Measurements from ENCODE around the gene INS.

Gene INS

DNA sequence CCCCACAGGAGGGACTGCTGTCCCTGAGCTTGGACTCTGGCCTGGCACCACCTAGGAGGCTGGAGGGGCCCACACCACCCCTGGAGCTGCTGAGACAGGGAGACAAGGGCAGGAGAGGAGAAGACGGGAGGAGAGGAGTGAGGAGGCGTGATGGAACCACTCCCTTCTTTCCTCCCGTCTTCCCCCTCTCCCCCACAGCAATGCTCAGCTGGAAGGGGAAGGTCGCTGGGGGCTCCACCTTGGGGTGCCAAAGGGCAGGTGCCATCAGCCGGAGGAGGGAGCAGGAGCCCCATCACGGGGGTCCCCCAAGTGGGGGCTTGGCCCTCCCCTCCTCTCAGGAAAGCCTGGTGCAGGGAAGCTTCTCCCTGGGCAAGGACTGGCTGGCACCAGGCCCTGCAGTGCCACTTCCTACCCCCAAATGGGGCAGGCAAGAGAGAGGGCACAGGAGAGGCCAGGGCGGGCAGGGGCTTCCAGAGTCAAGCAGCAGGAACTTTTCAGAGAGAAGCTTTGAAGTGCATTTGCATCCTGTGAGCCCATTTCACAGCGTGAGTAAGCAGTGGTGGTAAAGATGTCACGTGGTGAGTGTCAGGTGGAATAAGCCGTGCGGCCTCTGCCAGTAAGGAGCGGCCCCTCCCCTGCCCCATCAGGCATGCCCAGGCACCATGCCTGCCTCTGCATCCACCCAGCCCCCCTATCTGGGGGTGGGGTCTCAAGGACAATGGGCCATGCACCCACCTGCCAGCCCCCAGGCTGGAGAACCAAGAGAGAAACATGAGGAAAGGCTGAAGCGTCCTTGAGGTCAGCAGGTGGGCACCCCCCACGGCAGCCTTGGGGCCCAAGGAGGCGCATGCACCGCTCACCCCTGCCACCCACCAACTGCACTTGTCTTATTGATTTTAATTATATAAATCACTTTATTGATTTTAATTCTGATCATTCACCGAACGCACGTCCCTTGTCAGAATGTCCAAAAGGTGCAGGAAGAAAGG is 26.7 kb downstream of the INS start:
- Histone ChIP-seq H3K4me1 (ENCODE audit: insufficient read depth, low read length) (no peaks in the 10 kb centered on the region), H3K36me3 (ENCODE audit: insufficient read depth, low read length) (no peaks in the 10 kb centered on the region), H3K9me3 (ENCODE audit: control insufficient read depth, insufficient read depth, low read length) (no peaks in the 10 kb centered on the region), H3K9ac (ENCODE audit: low read depth, low read length) (no peak overlapping the region)

DNA sequence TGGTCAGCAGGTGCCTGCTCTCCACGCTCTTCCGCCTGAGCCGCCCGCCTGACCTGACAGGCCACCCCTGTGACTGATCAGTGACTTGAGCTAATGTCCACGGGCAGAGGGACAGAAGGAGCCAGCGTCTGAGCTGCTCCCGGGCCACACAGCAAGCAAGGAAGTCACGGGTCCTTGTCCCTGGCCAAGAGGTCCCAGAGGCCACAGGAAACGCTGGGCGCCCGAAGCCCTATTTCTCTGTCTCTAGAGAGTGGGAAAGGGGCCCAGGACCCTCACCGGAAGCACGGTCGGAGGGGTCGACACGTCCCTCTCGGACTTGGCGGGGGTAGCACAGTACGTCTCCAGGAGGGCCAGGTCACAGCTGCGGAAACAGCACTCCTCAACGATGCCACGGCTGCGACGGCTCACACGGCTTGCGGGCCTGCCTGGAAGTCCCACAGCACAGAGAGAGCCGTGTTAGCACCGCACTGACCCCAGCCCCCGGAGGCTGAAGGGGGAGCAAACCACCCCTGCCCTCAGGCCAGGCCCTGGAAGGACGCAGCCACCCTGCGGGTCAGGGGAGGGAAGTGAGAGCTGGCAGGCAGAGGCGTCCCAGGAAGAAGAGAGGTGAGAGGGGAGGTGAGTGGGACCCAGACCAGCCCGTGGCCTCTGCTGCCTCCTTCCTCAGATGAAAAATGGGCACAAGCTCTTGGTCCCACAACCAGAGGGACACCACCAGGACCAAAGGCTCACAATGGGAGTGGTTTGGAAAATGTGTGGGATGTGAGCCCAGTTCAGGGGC is 27.6 kb downstream of the INS start:
- Histone ChIP-seq H3K4me1 (ENCODE audit: insufficient read depth, low read length) (no peaks in the 10 kb centered on the region), H3K9me3 (ENCODE audit: control insufficient read depth, insufficient read depth, low read length) (no peaks in the 10 kb centered on the region), H3K9ac (ENCODE audit: low read depth, low read length) (no peak overlapping the region), H3K36me3 (ENCODE audit: insufficient read depth, low read length) (no peaks in the 10 kb centered on the region)

DNA sequence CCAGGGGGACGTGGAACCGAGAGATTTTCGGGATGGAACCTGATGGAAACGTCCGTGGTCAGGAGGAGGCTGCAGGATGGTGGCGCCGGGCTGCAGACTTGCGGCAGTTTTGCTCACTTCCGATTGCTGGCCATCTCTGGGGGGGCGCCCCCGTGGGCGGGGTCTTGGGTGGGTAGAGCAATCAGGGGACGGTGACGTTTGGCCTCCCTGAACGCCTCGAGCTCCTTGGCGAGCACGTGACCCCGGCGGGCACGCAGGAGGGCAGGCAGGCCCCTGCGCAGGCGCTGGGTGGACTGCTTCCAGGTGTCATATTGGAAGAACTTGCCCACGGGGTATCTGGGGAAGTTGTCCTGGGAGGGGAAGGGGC is 28.2 kb downstream of the INS start:
- H3K9me3 ChIP-seq (ENCODE audit: control insufficient read depth, insufficient read depth, low read length), result no peaks in the 10 kb centered on the region
- no peak overlapping the region for H3K9ac ChIP-seq (ENCODE audit: low read depth, low read length)
- H3K4me1 ChIP-seq (ENCODE audit: insufficient read depth, low read length), result no peaks in the 10 kb centered on the region
- no peaks in the 10 kb centered on the region for H3K36me3 ChIP-seq (ENCODE audit: insufficient read depth, low read length)

DNA sequence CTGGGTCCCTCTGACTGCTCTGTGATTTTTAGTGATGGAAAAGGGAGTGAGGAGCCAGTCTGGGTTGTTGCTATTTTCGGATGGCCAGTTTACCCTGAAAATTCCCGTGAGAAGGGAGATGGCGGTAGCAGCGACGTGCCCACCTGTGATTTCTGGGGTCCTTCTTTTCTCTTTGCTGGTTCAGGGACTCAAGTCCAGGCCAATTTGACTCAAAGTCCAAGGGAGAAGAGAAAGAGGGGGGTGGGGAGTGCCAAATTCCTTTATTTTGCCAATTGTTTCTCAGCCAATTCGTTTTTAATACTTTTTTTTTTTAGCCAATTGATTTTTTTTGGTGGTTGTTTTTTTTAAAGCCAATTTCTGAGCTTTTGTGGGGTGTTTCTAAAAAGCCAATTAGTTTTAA is 28.8 kb downstream of the INS start:
- Histone ChIP-seq H3K4me1 (ENCODE audit: insufficient read depth, low read length) (no peaks in the 10 kb centered on the region), H3K9ac (ENCODE audit: low read depth, low read length) (no peak overlapping the region), H3K9me3 (ENCODE audit: control insufficient read depth, insufficient read depth, low read length) (no peaks in the 10 kb centered on the region), H3K36me3 (ENCODE audit: insufficient read depth, low read length) (no peaks in the 10 kb centered on the region)

DNA sequence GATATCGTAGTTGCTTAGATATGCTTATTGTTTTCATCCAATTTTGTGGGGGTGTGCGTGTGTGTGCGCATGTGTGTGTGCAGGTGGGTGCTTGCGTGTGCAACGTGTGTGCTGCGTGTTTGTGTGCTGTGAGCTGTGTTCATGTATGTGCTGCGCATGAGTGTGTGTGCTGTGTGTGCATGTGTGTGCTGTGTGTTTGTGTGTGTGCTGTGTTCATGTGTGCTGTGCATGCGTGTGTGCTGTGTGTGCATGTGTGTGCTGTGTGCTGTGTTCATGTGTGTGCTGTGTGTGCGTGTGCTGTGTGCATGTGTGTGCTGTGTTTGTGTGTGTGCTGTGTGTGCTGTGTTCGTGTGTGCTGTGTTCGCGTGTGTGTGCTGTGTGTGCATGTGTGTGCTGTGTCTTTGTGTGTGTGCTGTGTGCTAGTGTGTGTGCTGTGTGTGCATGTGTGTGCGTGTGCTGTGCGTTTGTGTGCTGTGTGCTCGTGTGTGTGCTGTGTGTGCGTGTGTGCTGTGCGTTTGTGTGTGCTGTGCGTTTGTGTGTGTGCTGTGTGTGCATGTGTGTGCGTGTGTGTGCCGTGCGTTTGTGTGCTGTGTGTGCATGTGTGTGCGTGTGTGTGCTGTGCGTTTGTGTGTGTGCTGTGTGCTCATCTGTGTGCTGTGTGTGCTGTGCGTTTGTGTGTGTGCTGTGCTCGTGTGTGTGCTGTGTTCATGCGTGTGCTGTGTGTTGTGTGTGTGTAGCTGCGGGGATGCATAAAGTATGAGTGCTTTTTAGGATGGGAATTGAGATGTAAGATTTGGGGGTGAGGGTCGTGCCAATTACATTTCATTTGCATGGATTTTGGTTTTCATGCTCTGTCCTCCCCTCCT is 29.4 kb downstream of the INS start:
- Histone ChIP-seq H3K36me3 (ENCODE audit: insufficient read depth, low read length) (no peaks in the 10 kb centered on the region), H3K9me3 (ENCODE audit: control insufficient read depth, insufficient read depth, low read length) (no peaks in the 10 kb centered on the region), H3K9ac (ENCODE audit: low read depth, low read length) (no peak overlapping the region), H3K4me1 (ENCODE audit: insufficient read depth, low read length) (no peaks in the 10 kb centered on the region)

DNA sequence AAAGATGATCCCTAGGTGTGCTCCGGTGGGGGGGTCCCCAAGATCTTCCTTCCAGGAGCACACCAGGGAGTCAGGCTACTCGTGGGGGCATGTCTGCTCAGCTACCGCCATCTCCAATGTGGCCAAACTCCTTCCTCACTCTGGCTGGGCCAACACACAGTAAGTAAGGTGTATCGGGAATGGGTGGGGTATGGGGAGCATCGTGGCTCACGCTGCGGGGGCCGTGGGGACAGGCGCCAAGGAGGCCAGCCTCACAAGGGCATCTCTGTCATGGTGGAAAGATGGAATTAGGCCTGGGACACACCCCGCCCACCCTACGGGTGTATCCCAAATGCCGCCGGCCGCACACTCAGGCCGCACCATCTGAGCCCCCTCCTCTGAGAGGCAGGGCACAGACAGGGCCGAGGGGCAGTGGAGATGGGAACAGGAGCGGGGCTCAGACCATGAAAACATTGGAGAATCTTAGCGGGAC is 30.1 kb downstream of the INS start:
- Histone ChIP-seq H3K9ac (ENCODE audit: low read depth, low read length) (no peak overlapping the region), H3K36me3 (ENCODE audit: insufficient read depth, low read length) (no peaks in the 10 kb centered on the region), H3K9me3 (ENCODE audit: control insufficient read depth, insufficient read depth, low read length) (no peaks in the 10 kb centered on the region), H3K4me1 (ENCODE audit: insufficient read depth, low read length) (no peaks in the 10 kb centered on the region)

DNA sequence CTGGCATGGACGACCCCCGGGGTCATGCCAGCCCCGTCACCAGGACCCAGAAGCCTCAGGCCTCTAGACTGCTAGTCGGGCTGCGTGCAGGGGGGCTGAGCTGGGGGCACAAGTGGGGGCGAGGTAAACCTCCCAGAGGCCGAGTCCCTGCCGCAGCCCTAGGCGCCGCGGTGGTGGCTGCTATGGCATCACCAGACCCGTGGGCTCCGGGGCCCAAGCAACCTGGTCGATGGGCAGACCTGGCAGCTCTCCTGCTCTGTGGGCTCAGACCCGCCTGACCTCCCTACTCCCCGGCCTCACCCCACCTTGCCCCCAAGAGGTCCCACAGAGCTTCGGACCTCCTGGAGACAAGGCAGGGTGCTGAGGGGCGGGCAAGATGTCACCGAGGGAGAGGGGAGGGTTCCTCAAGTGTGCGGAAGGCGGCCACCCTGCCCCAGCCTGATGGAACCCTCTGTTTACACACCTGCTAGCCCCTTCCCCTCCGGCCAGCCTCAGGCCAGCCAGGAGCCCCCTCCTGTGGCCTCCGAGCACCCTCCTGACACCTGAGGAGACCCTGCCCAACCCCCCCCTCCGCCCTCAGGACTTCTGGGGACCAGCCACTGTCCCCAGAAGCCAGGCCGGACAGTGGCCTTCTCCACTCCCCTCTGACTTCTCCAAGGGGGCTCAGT is 31.2 kb downstream of the INS start:
- H3K36me3 ChIP-seq (ENCODE audit: insufficient read depth, low read length), result no peaks in the 10 kb centered on the region
- H3K9ac ChIP-seq (ENCODE audit: low read depth, low read length), result no peak overlapping the region
- H3K9me3 ChIP-seq (ENCODE audit: control insufficient read depth, insufficient read depth, low read length), result no peaks in the 10 kb centered on the region
- H3K4me1 ChIP-seq (ENCODE audit: insufficient read depth, low read length), result no peaks in the 10 kb centered on the region

DNA sequence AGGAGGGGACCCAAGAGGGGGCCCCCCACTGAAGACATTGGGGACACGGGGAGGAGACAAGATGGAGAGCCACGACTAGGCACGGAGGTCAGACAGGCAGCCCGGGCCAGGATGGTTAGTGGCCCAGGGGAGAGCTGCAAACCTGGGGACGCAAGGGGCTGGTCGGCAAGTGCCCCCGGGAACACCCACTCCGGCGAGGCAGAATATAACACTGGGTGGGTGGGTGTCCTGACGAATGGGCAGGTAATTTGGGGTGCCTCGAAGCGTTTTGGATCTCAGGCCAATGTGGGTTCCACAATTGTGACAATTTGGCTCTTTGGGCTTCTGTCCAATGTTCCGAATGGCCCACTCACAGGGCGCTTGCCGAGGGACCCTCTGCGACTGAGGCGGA is 31.7 kb downstream of the INS start:
- H3K36me3 ChIP-seq (ENCODE audit: insufficient read depth, low read length), result no peaks in the 10 kb centered on the region
- H3K9ac ChIP-seq (ENCODE audit: low read depth, low read length), result no peak overlapping the region
- H3K9me3 ChIP-seq (ENCODE audit: control insufficient read depth, insufficient read depth, low read length), result no peaks in the 10 kb centered on the region
- H3K4me1 ChIP-seq (ENCODE audit: insufficient read depth, low read length), result no peaks in the 10 kb centered on the region

DNA sequence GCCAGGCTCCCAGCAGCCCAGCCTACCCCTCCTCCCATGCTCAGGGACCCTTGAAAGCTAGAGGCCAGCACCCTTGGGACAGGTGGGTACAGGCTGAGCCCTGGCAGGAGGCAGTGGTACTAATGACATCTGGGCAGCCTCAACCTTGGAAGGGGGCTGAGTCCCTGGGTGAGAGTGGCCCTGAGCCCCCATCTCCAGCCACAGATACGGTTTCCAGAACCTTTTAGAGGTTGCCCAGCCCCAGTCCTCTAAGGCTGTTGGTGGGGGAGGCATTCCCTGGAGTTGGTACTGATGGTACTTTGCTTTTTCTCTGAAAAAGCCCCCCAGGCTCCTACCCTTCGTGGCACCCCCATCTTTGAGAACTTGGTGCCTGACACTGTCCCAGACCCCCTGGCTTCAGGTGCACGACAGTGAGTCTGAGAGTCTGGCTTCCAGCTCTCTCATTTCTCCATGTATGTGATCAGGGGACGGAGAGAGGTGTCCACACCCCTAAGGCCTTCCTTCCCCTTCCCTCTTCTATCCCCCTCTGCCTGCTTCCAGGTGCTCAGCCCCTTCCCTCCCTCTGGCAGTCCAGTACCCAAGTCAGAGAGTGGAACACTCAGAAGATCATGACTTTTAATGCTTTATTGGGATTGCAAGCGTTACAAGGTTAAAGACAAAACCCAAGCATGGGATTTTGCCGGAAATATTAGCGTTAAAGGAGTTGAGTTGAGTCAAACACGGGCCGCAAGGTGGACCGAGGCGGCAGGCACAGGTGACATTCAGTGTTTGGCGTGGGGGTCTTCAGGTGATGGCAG is 32.3 kb downstream of the INS start:
- H3K9ac ChIP-seq (ENCODE audit: low read depth, low read length), result no peak overlapping the region
- no peaks in the 10 kb centered on the region for H3K36me3 ChIP-seq (ENCODE audit: insufficient read depth, low read length)
- no peaks in the 10 kb centered on the region for H3K9me3 ChIP-seq (ENCODE audit: control insufficient read depth, insufficient read depth, low read length)
- no peaks in the 10 kb centered on the region for H3K4me1 ChIP-seq (ENCODE audit: insufficient read depth, low read length)

DNA sequence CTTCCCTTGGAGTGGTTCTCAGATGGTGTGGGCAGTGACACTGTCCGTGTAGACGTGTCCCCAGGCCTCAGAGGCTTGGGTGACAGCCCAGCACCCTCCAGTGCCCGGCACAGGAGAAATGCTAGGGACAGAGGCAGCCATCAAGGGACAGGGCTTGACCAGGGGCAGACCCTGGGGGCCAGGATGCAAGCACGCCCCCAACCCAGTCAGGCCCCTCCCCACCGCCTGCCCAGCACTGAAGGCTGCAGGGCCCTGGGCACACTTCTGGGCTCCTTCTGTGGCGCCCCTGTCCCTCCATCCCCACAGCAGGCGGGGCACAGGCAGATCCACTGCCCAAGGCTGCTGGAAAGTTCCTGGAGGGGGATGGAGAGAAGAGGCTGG is 32.9 kb downstream of the INS start:
- no peaks in the 10 kb centered on the region for H3K4me1 ChIP-seq (ENCODE audit: insufficient read depth, low read length)

DNA sequence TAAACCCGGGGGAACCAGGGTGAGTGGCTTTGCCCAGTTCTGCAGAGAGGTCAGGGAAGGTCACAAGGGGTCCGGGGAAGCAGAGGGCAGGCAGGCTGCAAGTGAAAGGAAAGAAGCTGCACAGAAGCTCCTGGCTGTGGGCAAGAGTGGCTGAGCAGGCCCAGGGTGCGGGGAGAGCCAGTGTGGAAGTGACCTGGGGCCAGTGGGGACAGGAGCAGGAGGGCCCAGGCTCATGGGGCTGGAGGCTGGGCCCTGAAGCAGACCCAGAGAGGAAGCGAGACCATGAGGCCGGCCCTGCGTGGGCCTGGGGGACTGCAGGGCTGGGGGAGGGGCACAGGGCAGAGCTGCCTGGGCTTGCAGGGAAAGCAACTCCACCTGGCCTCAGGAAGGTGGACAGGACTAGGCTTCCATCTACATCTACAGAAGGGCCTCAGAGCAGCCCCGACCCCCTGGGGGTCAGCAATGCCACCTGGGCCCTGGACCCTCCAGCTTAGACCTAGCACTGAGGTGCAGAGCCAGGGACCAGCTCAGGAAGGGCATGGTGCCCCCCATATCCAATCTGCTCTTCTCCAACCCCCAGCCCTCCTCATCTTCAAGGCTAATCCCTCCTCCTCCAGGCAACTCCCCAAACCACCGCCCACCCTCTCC is 33.4 kb downstream of the INS start:
- Histone ChIP-seq H3K4me1 (ENCODE audit: insufficient read depth, low read length) (no peaks in the 10 kb centered on the region), H3K9ac (ENCODE audit: low read depth, low read length) (no peak overlapping the region), H3K9me3 (ENCODE audit: control insufficient read depth, insufficient read depth, low read length) (no peaks in the 10 kb centered on the region), H3K36me3 (ENCODE audit: insufficient read depth, low read length) (no peaks in the 10 kb centered on the region)

More for the DNA sequence above, 32.9 kb downstream of the INS start:
- H3K9ac ChIP-seq (ENCODE audit: low read depth, low read length), result no peak overlapping the region
- H3K9me3 ChIP-seq (ENCODE audit: control insufficient read depth, insufficient read depth, low read length), result no peaks in the 10 kb centered on the region
- no peaks in the 10 kb centered on the region for H3K36me3 ChIP-seq (ENCODE audit: insufficient read depth, low read length)

DNA sequence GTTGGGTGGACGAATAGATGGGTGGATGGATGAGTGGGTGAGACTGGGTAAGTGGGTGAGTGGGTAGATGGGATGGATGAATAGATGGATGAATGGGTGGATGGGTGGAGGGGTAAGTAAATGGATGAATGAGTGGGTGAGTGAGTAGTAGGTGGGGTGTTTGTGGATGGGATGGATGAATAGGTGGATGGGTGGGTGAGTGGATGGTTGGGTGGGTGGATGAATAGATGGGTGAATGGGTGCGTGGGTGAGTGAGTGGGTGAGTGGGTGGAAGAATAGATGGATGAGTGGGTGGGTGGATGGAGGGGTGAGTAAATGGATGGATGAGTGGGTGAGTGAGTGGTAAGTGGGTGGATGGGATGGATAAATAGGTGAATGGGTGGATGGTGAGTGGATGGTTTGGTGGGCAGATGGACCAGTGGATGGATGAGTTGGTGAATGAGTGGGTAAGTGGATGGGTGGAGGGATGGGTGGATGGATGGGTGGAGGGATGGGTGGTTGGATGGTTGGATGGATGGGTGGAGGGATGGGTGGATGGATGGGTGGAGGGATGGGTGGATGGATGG is 34.4 kb downstream of the INS start:
- no peaks in the 10 kb centered on the region for H3K9me3 ChIP-seq (ENCODE audit: control insufficient read depth, insufficient read depth, low read length)
- no peaks in the 10 kb centered on the region for H3K36me3 ChIP-seq (ENCODE audit: insufficient read depth, low read length)
- H3K9ac ChIP-seq (ENCODE audit: low read depth, low read length), result no peak overlapping the region
- no peaks in the 10 kb centered on the region for H3K4me1 ChIP-seq (ENCODE audit: insufficient read depth, low read length)

Measured in ES-I3 (cell line).